Mesodermal cell (in vitro differentiated cells): ENCODE measurements around the gene YRDC.

Experiments
- H3K27ac ChIP-seq: 2 replicates; pipeline ENCODE4 v1.7.0; 2013; ENCODE audit warnings: mild to moderate bottlenecking, low read depth, low read length, moderate library complexity; ENCODE audit not compliant: severe bottlenecking
- H3K36me3 ChIP-seq: 2 replicates; pipeline ENCODE4 v1.7.1; 2013; ENCODE audit warnings: mild to moderate bottlenecking, low read length, moderate library complexity; ENCODE audit not compliant: control insufficient read depth, insufficient read depth
- H3K4me1 ChIP-seq: one replicate; pipeline ENCODE4 v1.7.1; 2013; ENCODE audit warnings: mild to moderate bottlenecking, low read length; ENCODE audit not compliant: insufficient read depth, control insufficient read depth, poor library complexity, severe bottlenecking
- H3K4me3 ChIP-seq: 2 replicates; pipeline ENCODE4 v1.7.0; 2013; ENCODE audit warnings: low read length, control low read depth, mild to moderate bottlenecking; ENCODE audit not compliant: insufficient read depth, poor library complexity, severe bottlenecking; ENCODE audit errors: extremely low read depth
- H3K9me3 ChIP-seq: 2 replicates; pipeline ENCODE4 v1.7.1; 2013; ENCODE audit warnings: mild to moderate bottlenecking, low read length, moderate library complexity; ENCODE audit not compliant: control insufficient read depth
- WGBS, 2 experiments: methylation state at CpG; one replicate each; pipeline ENCODE4 v1.1.5; 2013; ENCODE audit warnings: missing lambda C conversion rate in 2 of 2; ENCODE audit not compliant: insufficient coverage in 2 of 2; 5-methylcytosine and 5-hydroxymethylcytosine counted together

The YRDC gene

GRCh38 chr1:37821481-37821880 lies 13.5 kb upstream of the YRDC start:
- Histone ChIP-seq H3K4me3 (no peak overlapping the region), H3K4me1 (no peaks in the 10 kb centered on the region), H3K27ac (no peak overlapping the region), H3K36me3 (peaks cover 61% of the 10 kb centered on the region), H3K9me3 (no peaks in the 10 kb centered on the region)
- 100% methylated on average over 1 of the region's 2 CpGs; no CpG with 5 or more reads in 1 of the 2 experiments for WGBS, 2 experiments

- H3K9me3 ChIP-seq = no peaks in the 10 kb centered on the region
- WGBS, 2 experiments = 29 to 67% methylated on average over 1 to 2 of the region's 2 CpGs
- peaks cover 66% of the 10 kb centered on the region for H3K36me3 ChIP-seq
- no peak overlapping the region for H3K4me3 ChIP-seq
- no peaks in the 10 kb centered on the region for H3K4me1 ChIP-seq
- no peak overlapping the region for H3K27ac ChIP-seq
Observed at GRCh38 chr1:37817481-37817880, 9.5 kb upstream of the YRDC start.

GRCh38 chr1:37814252-37814651 lies 6.2 kb upstream of the YRDC start:
- H3K4me1 ChIP-seq = peaks cover 2% of the 10 kb centered on the region
- no peaks in the 10 kb centered on the region for H3K9me3 ChIP-seq
- peaks cover 52% of the 10 kb centered on the region for H3K36me3 ChIP-seq
- no peak overlapping the region for H3K4me3 ChIP-seq
- no peak overlapping the region for H3K27ac ChIP-seq
- WGBS, 2 experiments = 95 to 98% methylated on average over 7 of the region's 7 CpGs

GRCh38 chr1:37813529-37814145 lies 5.6 kb upstream of the YRDC start:
- Histone ChIP-seq H3K4me1 (peaks cover 4% of the 10 kb centered on the region), H3K36me3 (peaks cover 48% of the 10 kb centered on the region), H3K4me3 (no peak overlapping the region), H3K9me3 (no peaks in the 10 kb centered on the region), H3K27ac (no peak overlapping the region)
- 100% methylated on average over 1 of the region's 2 CpGs; no CpG with 5 or more reads in 1 of the 2 experiments for WGBS, 2 experiments

GRCh38 chr1:37811027-37811655 lies 3.1 kb upstream of the YRDC start:
- Histone ChIP-seq H3K4me1 (peaks cover 4% of the 10 kb centered on the region), H3K9me3 (no peaks in the 10 kb centered on the region), H3K27ac (no peak overlapping the region), H3K36me3 (peaks cover 41% of the 10 kb centered on the region), H3K4me3 (no peak overlapping the region)
- 15 to 33% methylated on average over 3 to 4 of the region's 7 CpGs for WGBS, 2 experiments

- WGBS, 2 experiments = 62 to 80% methylated on average over 1 to 2 of the region's 2 CpGs
- H3K27ac ChIP-seq = no peak overlapping the region
- H3K4me1 ChIP-seq = peaks cover 4% of the 10 kb centered on the region
- H3K4me3 ChIP-seq = no peak overlapping the region
- H3K9me3 ChIP-seq = no peaks in the 10 kb centered on the region
- peaks cover 42% of the 10 kb centered on the region for H3K36me3 ChIP-seq
Observed at GRCh38 chr1:37809942-37810341, 1.9 kb upstream of the YRDC start.

- WGBS, 2 experiments = 2% methylated on average over 35 to 36 of the region's 54 CpGs
- Histone ChIP-seq H3K27ac (peak overlapping the region; percentile 77), H3K9me3 (no peaks in the 10 kb centered on the region), H3K4me3 (peak overlapping the region; percentile 80), H3K4me1 (peaks cover 4% of the 10 kb centered on the region), H3K36me3 (peaks cover 47% of the 10 kb centered on the region)
Observed at GRCh38 chr1:37808369-37809319, 636 bp upstream of the YRDC start.

GRCh38 chr1:37807220-37807554 lies 821 bp downstream of the YRDC start:
- peaks cover 54% of the 10 kb centered on the region for H3K36me3 ChIP-seq
- H3K9me3 ChIP-seq = no peaks in the 10 kb centered on the region
- H3K4me1 ChIP-seq = peaks cover 4% of the 10 kb centered on the region
- peak overlapping the region; percentile 73 for H3K27ac ChIP-seq
- WGBS, 2 experiments = 14 to 20% methylated on average over 6 to 8 of the region's 9 CpGs
- peak overlapping the region; percentile 80 for H3K4me3 ChIP-seq

GRCh38 chr1:37802439-37802838 lies 5.6 kb downstream of the YRDC start:
- Histone ChIP-seq H3K36me3 (peaks cover 56% of the 10 kb centered on the region), H3K9me3 (no peaks in the 10 kb centered on the region), H3K27ac (no peak overlapping the region), H3K4me1 (no peaks in the 10 kb centered on the region), H3K4me3 (no peak overlapping the region)
- 92% methylated on average over 1 of the region's 1 CpG; no CpG with 5 or more reads in 1 of the 2 experiments for WGBS, 2 experiments

GRCh38 chr1:37797750-37798345 lies 10.2 kb downstream of the YRDC start:
- Histone ChIP-seq H3K4me3 (no peak overlapping the region), H3K27ac (no peak overlapping the region), H3K36me3 (peaks cover 14% of the 10 kb centered on the region), H3K9me3 (no peaks in the 10 kb centered on the region), H3K4me1 (no peaks in the 10 kb centered on the region)
- WGBS, 2 experiments = 94 to 95% methylated on average over 2 of the region's 3 CpGs
